Fibroblast of skin of right quadriceps (primary cell): Measurements from ENCODE around the gene PPIA.

Experiments
- DNase-seq: peaks from one replicate; pipeline ENCODE4 v3.0.0-alpha.2; 2013

Gene PPIA

DNA sequence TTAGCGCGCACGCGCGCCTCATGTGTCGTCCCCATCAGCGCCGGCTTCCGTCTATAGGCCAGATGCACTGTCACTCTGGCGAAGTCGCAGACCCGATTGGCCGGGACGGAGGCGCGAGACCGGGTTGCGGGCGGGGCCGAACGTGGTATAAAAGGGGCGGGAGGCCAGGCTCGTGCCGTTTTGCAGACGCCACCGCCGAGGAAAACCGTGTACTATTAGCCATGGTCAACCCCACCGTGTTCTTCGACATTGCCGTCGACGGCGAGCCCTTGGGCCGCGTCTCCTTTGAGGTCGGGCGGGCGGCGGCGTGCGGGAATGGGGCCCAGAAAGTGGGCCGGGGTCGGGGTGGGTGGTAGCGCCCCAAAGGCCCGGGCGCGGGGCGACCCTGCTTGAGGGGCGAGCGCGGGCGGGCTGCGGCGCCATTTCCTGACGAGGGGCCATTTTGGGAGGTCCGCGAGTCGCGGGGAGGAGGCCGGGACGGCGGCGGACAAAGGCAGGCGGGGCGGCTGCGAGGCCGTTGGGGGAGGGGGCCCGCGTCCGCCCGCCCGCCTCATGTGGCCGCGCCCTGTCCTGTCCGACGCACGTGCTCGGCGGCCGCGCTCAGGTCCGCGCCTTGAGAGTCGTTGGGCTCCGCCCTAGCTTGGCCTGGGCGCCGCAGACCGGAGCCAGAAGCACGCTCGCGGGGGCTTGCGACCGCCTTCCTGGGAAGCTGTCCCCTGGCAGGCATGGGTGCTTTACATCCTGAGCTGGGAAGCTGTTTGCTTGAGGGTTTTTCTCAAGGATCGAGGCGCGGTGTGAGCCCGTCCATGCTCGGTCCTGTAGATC lies at the start of gene PPIA:
TSS of gene PPIA (plus strand) at position 178 of the 825 bp plus-strand sequence. CDS start at position 222, 44 bp downstream.
- DNase-seq = peak; percentile 99

DNA sequence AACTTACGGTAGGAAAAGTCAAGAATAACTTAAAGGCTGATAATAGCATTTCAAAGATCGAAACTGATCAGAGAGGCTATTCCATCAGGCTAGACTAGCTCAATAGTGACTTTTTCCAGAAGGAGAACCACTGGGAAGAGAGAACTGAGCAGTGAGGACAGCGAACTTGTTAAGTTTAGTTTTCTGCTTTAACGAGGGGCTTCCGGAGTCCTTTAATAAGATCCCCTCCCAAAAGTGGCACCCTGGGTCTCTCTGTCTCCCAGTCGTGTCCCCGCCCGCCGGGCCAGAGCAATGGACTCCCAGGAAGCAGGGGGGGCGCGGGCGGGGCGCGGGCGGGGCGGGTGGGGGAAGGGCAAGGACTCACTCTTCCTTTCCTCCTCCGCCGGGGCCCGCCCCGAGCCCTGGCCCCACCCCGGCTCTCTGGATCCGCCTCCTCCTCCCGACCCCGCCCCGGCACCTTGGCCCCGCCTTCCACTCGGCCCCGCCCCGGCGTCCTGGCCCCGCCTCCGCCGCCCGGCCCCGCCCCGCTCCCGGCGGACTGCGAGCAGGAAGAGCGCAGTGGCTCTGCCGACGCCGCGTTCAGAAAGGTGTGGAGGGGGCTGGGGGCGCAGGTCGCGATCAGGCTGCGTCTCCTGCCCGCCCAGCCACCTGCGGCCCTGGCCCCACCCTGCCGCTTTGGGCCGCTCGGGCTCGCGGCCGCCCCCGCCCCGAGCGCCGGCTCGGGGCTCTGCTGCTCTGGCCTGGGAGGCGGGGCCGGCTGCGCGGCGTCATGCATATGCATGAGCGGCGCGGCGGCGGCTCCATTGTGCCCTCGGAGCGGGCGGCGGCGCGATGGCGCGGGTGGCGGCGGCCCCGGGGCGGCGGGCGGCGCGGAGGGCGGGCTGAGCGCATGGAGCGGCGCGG lies 48.2 kb upstream of the PPIA start, which contains the start of gene ZMIZ2:
TSS of gene ZMIZ2 (plus strand) at position 803 of the 903 bp plus-strand sequence. CDS start 7,403 bp downstream, outside the sequence.
- DNase-seq = peak; percentile 90

DNA sequence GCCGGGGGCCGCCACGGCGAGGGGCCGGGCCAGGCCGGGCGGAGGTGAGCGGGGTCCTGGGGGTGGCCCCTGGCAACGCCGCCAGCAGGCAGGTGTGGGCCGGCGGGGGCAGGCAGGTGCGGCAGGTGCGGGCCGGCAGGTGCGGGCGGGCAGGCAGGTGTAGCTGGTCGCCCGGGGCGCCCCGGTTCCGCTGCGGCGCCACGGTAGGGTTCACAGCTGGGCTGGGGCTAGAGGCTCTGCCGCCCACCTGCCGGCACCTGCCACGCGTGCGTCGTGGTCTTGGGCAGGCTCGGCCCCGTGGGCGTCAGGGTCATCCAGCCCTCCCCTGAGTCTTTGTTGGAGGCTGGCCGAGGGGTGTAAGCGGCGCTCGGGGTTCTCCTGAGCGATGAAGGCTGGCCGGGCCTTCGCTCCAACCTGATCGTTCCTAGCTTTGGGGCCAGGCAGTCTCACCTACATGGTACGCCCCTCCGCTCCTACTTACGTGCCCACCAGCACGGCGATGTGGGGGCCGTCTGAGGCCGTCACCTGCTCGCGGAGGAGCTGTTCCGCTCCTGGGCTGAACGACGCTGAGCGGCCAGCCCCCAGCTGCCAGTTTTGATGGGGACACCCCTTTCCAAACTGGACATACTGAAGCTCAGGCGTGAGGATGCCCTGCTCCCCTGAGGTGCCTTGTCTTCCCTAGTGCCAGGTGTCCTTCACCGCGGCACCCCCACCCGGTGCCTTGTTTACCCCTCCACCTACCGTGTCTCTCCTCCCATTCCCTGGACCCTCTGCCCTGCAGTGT lies 47.3 kb upstream of the PPIA start:
- no peak for DNase-seq

DNA sequence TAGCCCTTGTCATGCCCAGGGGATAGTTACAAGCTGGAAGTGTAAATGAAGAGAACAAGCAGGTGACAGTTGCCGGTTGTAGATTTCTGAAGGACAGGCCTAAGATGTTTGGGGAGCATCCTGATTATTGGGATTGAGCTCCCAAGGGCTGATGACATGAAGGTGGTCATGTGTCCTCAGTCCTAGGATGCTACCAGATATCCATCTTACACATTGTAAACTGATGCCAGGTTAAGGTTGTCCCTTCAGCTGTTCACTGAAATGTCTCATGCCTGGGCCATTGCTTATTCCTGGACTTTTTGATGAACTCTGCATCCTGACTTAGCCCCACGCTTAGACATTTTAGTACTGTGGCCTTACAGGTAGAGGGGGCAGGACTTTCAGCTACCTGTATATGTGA lies 46.5 kb upstream of the PPIA start:
- no peak for DNase-seq

DNA sequence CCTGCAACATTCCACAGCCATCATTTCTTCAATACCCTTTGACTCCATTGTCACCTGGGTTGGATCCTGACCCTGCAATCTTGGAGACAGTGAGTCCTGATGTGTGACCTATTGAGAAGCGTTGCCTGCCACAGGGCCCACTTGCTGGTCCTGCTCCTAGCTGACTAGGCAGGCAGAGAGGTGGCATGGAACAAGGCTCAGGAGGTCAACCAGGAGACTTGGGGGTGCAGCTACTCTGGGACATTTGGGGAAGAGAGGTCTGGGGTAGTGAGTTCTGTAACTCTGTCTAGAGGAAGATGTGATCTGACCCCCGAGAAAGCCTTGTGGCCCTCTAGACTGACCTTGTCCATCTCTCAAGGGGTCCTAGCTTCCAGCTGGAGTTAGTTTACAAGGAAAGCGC lies 46.1 kb upstream of the PPIA start:
- no peak for DNase-seq

DNA sequence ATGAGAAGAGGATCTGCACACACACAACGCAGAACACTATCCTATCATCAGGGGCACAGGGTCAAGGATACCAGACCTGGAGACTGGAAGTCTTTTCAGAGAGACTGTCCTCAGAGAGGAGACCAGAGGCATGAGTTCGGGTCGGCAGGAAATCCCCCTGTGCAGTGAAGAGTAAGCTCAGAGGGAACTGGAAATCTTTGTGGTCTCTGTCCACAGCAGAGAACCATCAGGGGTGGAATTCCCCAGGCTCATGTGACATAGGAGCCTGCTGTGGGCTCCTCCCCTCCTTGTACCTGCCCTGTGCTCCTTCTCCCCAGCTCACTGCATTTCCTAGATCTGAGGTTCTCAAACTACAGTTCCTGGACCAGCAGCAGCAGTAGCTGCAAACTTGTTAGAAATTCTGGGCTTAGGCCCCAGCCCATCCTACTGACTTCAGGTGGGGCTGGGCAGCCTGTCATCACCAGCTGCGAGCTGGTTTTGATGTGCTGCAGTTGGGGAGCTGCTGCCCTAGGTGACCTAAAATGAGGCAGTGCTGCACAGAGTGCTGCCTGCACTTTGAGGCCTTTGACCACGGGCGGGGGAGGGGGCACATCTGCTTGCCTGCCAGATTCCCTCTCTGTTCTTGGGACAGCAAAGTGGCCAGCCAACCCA lies 45.4 kb upstream of the PPIA start:
- DNase-seq = no peak

DNA sequence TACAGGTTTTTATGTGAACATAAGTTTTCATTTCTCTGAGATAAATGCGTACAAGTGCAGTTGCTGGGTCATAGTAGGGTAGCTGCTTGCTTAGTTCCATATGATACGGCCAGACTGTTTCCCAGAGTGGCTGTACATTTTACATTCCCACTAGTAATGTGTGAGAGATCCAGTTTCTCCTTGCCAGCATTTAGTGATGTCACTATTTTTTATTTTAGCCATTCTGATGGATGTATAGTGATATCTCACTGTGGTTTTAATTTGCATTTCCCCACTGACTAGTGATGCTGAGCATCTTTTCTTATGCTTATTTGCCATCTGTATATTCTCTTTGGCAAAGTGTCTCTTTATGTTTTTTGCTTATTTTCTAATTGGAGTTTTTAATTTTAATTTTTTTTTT lies 43.7 kb upstream of the PPIA start:
- DNase-seq = no peak

DNA sequence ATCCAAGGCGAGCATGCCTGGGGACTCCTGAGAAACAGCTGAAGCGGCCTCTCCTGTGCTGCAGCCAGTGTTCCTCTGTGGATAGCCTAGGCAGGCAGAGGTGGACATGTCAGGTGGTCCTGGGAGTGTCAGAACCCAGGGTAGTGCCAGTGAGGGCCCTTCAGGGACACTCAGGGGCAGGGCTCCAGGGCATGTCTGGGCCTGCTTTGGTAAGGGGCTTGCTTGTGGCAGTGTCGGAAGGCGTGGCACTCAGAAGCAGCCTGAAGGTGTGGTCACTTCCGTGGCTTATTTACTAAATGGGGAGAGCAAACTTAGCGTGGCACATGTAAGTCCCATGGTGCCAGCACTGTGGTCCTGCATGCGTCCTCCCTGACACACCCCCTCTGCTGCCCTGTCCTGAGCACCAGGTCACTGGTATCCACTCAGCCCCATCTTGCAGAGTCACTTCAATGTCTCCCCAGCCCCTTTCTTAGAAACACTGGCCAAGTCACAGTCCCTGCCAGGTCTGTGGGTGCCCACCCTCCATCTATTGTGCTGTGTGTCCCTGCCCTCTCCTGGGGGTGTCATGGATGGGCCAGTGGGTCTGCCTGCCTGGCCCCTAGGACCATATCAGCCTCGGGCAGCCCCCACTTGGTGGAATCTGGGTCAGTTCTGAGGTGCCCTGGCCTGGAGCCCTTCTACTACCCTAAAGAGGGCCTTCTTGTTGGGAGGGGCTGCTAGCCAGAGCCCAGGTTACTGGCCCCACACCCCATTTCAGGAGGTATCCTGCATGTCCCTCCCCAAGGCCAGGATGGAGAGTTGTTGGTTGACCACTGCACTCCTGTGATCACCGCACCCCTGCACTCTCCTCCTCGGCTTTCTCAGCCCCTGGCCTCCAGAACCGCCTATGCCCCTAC lies 41.4 kb upstream of the PPIA start:
- no peak for DNase-seq

DNA sequence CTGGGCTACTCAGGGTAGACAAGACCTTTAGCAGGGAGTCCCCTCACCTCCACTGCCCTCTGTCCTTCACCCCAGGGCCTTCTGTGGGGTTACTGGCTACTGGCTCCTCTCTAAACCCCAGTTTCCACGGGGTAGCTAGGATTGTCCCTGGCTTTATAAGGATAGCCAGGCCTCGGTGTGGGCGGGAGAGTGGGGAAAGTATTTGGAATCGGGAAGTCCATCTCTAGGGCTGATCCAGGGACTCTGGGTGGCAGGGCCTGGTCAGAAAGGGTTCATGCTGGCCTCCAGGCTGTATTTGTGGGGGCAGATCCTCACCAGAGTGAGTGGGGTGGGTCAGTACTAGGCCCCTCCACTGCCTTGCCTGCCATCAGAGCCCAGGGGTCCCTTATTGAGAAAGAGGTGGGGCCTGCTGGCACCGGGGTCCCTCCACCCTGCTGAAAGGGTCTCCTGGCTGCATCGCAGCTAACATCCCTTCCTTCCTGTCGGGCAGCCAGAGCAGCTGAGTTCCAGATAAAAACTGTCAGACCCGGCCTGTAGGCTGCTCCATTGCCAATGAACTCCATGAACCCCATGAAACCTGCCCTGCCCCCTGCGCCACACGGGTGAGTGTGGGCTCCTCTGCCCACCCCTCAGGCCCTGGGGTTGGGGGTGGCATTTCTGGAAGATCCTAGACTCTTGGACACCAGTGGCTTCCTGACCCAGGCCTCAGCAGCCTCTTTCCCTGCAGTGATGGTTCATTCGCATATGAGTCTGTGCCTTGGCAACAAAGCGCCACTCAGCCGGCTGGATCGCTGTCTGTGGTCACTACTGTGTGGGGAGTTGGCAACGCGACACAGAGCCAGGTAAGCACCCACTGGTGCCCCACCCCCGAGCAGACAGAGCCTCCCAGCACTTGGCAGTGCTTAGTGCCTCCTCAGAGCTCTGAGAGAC lies 40.5 kb upstream of the PPIA start:
- DNase-seq = no peak

DNA sequence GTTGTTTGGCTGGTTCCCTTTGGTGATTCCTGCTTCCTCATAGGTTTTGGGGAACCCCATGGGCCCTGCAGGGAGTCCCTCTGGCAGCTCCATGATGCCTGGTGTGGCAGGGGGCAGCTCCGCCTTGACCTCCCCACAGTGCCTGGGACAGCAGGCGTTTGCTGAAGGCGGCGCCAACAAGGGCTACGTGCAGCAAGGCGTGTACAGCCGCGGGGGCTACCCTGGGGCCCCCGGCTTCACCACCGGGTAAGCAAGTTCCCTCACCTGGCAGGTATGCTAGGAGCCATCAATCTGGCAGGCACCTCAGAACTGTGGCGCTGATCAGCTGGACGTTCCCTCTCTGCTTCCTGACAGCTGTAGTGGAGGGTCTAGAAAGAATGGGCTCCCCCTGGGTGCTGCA lies 39.6 kb upstream of the PPIA start:
- DNase-seq = no peak

DNA sequence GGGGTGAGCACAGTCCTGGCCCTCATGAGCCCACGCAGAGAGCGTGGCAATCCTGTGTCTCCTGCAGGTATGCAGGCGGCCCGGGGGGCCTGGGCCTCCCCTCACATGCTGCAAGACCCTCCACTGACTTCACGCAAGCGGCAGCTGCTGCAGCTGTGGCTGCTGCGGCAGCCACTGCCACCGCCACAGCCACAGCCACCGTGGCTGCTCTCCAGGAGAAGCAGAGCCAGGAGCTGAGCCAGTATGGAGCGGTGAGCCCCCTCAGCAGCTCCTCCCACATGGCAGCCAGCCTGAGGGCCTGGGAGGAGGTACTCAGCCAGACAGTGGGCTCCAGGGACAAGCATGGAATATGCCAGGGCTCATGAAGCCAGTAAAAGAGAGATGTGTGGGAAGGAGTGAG lies 39.2 kb upstream of the PPIA start:
- DNase-seq = peak; percentile 16

DNA sequence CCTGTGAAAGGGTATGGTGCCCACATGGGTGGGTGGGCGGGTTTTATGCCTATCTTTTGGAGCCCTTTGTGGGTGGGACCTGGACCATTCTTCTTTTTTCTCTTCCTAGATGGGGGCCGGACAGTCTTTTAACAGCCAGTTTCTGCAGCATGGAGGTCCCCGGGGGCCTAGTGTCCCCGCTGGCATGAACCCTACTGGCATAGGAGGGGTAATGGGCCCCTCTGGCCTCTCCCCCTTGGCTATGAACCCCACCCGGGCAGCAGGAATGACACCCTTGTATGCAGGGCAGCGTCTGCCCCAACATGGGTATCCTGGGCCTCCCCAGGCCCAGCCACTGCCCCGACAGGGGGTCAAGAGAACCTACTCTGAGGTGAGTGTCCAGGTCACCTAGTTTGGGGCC lies 38.7 kb upstream of the PPIA start:
- no peak for DNase-seq

DNA sequence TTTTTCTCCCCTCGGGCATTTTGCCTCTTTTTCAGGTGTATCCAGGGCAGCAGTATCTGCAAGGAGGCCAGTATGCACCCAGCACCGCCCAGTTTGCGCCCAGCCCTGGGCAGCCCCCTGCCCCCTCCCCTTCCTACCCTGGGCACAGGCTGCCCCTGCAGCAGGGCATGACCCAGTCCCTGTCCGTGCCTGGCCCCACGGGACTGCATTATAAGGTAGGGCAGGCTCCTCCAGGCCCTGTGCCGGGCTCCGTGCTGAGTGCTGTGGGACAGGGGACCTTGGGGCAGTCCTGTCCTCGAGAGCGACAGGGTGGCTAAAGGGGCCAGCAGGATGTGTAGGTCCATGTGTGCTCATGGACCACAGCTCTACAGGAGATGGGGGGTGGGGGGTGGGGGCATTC lies 37.2 kb upstream of the PPIA start:
- DNase-seq = no peak

DNA sequence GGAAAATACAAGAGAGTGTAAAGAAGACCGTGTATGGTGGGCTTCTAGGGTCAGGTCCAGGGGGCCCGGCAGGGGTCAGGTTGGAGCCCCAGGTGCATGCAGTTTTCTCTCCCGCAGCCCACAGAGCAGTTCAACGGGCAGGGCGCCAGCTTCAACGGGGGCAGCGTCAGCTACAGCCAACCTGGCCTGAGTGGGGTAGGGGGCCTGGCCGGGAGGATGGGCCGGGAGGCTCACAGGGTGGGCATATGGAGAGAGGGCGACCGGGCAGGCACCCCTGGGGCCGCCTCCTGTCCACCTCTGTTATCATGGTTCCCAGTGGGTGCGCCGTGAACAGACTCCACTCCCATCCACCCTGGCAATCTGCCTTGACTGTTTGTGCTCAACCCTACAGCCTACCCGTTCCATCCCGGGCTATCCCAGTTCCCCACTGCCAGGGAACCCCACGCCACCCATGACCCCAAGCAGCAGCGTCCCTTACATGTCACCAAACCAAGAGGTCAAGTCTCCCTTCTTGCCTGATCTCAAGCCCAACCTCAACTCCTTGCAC lies 36.4 kb upstream of the PPIA start:
- DNase-seq = no peak

DNA sequence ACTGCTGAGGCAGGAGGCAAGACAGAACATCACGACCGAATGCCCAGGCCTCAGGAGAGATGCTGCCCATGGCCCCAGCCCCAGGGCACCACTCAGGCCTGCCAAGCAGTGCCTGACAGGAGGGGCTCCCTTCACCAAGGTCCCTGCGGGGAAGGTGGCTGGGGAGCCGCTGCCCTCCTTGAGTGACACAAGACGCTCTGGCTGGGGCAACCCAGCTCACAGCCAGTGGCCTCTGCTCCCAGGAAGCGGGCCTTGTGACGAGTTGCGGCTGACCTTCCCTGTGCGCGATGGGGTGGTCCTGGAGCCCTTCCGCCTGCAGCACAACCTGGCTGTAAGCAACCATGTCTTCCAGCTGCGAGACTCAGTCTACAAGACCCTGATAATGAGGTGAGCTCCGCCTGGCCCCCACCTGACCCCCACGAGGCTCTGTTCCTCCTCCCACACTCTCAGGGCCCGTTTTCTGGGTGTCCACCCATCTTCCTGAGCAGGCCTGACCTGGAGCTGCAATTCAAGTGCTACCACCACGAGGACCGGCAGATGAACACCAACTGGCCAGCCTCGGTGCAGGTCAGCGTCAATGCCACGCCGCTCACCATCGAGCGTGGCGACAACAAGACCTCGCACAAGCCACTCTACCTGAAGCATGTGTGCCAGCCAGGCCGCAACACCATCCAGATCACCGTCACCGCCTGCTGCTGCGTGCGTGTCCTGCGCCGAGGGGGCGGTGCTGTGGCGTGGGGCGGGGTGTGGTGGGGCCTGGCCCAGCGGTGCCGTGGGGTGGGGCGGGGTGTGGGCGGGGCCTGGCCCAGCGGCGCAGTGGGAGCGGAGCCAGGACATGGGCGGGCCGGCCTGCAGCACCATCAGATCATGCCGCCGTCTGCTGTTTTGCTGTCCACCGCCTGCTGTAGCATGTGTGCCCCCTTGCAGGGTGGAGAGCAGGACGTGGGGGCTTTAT lies 35.0 kb upstream of the PPIA start:
- peak; percentile 16 for DNase-seq

DNA sequence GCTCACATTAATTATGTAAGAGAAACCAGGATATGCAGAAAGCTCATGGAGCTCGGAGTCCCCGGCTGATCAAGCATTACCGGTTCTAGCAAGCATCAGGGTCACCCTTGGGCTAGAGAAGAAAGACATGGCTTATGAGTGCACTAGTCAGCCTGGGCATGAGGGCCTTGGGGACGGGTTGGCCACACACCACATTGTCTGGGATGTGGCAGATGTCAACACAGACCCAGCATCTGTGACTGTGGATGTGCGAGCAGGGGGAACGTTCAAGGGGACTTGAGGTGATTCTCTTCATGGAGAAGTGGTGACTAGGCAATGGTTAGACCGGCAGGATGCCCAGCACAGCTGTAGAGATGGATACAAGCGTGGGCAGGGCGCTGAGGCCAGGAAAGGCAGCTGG lies 34.2 kb upstream of the PPIA start:
- DNase-seq = no peak

DNA sequence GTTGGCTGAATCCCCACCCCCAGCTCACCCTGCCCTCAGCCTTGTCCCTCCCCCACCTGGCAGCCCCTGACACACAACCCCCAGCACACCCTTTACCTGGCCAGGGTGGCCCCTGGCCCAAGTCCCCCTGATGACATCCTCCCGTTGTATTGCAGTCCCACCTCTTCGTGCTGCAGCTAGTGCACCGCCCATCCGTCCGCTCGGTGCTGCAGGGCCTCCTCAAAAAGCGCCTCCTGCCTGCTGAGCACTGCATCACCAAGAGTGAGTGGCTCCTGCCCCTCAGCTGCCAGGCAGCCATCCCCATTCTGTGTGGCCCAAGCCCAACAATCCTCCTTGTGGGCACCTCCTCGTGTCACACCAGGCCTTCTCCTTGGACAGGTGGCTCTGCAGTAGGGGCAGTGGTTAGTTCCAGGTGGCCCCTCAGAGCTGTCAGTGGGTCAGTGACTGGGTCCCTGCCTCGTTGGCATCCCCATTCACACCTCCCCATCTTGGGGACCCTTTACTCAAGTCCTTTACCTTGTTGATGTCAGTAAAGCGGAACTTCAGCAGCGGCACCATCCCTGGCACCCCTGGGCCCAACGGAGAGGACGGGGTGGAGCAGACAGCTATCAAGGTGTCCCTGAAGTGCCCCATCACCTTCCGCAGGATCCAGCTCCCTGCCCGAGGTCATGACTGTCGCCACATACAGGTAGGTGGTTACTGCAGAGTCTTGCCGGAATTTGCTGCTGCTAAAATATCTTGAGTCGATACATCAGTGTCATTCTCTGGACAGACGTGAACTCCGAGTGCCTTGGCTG lies 33.6 kb upstream of the PPIA start:
- DNase-seq = no peak

DNA sequence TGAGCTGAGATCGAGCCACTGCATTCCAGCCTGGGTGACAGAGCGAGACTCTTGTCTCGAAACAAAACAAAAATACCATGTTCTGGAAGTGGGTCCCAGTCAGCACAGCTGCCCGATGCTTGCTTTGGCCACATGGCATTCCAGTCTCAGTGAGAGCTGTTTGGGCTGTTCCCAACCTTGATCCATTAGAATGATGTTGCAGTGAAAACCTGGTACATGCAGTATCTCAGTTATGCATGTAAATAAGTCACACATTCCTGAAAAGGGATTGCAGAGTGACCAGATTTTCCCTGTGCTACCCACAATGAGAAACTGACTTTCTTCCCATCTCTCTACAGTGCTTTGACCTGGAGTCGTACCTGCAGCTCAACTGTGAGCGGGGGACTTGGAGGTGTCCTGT lies 32.4 kb upstream of the PPIA start:
- DNase-seq = no peak
